Measurements from ENCODE around the gene GLIPR2.

- TF ChIP-seq CTCF (IDR thresholded peaks at IDR 0.05; ENCODE audit: extremely low read depth in 1 of 2, insufficient read depth in 1 of 2, low read depth in 1 of 2, low read length in 2 of 2) (no peak), EZH2 (IDR thresholded peaks at IDR 0.05; ENCODE audit: borderline replicate concordance, low read depth, low read length, severe bottlenecking) (no peak), MYC (IDR thresholded peaks at IDR 0.05; ENCODE audit: low read depth, low read length) (no peak)
Observed at GRCh38 chr9:36191290-36191645, 54.7 kb downstream of the GLIPR2 start.
